ENCODE measurements around the gene RNASEH2B.

DNA sequence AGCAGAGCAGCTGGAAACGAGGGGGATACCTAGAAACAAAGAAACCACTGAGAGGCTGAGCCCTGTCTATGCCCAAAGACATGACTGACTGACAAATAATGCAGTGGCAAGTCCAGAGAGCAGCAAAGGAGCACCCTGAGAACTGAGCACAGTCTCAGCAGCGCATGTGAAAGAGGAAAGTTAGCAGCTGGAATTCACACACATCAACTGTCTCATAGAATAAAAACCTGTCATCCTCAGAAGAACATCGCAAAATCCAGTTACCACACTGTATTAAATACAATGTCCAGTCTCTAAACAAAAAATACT is 42.0 kb upstream of the RNASEH2B start:
- no peak for TF ChIP-seq POLR2A (IDR thresholded peaks at IDR 0.05)
- TF ChIP-seq, protein P1, sequence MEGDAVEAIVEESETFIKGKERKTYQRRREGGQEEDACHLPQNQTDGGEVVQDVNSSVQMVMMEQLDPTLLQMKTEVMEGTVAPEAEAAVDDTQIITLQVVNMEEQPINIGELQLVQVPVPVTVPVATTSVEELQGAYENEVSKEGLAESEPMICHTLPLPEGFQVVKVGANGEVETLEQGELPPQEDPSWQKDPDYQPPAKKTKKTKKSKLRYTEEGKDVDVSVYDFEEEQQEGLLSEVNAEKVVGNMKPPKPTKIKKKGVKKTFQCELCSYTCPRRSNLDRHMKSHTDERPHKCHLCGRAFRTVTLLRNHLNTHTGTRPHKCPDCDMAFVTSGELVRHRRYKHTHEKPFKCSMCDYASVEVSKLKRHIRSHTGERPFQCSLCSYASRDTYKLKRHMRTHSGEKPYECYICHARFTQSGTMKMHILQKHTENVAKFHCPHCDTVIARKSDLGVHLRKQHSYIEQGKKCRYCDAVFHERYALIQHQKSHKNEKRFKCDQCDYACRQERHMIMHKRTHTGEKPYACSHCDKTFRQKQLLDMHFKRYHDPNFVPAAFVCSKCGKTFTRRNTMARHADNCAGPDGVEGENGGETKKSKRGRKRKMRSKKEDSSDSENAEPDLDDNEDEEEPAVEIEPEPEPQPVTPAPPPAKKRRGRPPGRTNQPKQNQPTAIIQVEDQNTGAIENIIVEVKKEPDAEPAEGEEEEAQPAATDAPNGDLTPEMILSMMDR (IDR thresholded peaks at IDR 0.05) = no peak

Measured in ovary (tissue), 3 donors.